IMR-90 (cell line): ENCODE measurements around the gene E2F4. TPM values are rescaled to one million over a fixed set of nuclear protein-coding genes. Genes with fewer than 3 reads are reported as not detected.

ENCODE experiments used
- ATAC-seq: fragments of 200-7000 bp; cut with Tn5 transposase; 2 replicates; pipeline ENCODE4 v1.9.1; 2020; ENCODE audit warnings: low read depth, mild to moderate bottlenecking, moderate library complexity
- BruUV-seq: library from RNA; stranded (reverse); fragments of 400-500 nt; replicated peaks from 2 replicates; lab custom pipeline; 2021; lab: Mats Ljungman, UMichigan
- CTCF ChIA-PET: fragments of 300-600 bp; formaldehyde crosslinking; extraction: SDS; loops from one replicate; lab custom pipeline; 2021; ENCODE audit warnings: antibody characterized with exemption; lab: Yijun Ruan, JAX
- POLR2A ChIA-PET: fragments of 300-600 bp; sonication (Branson Sonifier 250); formaldehyde crosslinking; loops from one replicate; lab custom pipeline; 2022; ENCODE audit warnings: antibody characterized with exemption; ENCODE audit not compliant: unreplicated experiment; lab: Charles Lee
- DNase-seq: peaks from one replicate; pipeline ENCODE4 v3.0.0; 2013
- H2AFZ ChIP-seq: replicated peaks from 2 replicates; pipeline ENCODE3; 2013; ENCODE audit warnings: low read length, mild to moderate bottlenecking; ENCODE audit not compliant: poor library complexity
- H2AK5ac ChIP-seq: 2 replicates; pipeline ENCODE4 v1.6.1; 2013; ENCODE audit warnings: low read depth, low read length, inconsistent platforms
- H2AK9ac ChIP-seq: replicated peaks from 2 replicates; pipeline ENCODE3; 2013; ENCODE audit warnings: mild to moderate bottlenecking, low read depth, low read length, moderate library complexity; ENCODE audit not compliant: poor library complexity
- H2BK120ac ChIP-seq: 2 replicates; pipeline ENCODE4 v1.6.1; 2013; ENCODE audit warnings: low read depth, low read length, inconsistent platforms
- H2BK15ac ChIP-seq: 3 replicates; pipeline ENCODE4 v1.6.1; 2013; ENCODE audit warnings: low read depth, low read length, inconsistent platforms
- H2BK20ac ChIP-seq: 2 replicates; pipeline ENCODE4 v1.6.1; 2013; ENCODE audit warnings: low read depth, mild to moderate bottlenecking, inconsistent platforms, low read length, moderate library complexity
- H2BK5ac ChIP-seq: 2 replicates; pipeline ENCODE4 v1.6.1; 2013; ENCODE audit warnings: mild to moderate bottlenecking, low read depth, low read length, inconsistent platforms; ENCODE audit not compliant: poor library complexity, severe bottlenecking
- H3K14ac ChIP-seq: replicated peaks from 2 replicates; pipeline ENCODE4 v1.6.1; 2013; ENCODE audit warnings: low read depth, low read length, inconsistent platforms
- H3K18ac ChIP-seq: 2 replicates; pipeline ENCODE4 v1.6.1; 2013; ENCODE audit warnings: low read depth, low read length, control low read depth
- H3K23ac ChIP-seq: 2 replicates; pipeline ENCODE4 v1.6.1; 2013; ENCODE audit warnings: low read depth, low read length, inconsistent platforms
- H3K27ac ChIP-seq: 2 replicates; pipeline ENCODE4 v1.5.1; 2013; ENCODE audit warnings: mild to moderate bottlenecking, control low read depth, low read length; ENCODE audit not compliant: insufficient read depth
- H3K27me3 ChIP-seq: 2 replicates; pipeline ENCODE4 v1.6.1; 2013; ENCODE audit warnings: low read length; ENCODE audit not compliant: control insufficient read depth, insufficient read depth
- H3K36me3 ChIP-seq: 2 replicates; pipeline ENCODE4 v1.6.1; 2013; ENCODE audit warnings: low read length, mixed read lengths; ENCODE audit not compliant: control insufficient read depth, insufficient read depth
- H3K4ac ChIP-seq: 2 replicates; pipeline ENCODE4 v1.6.1; 2013; ENCODE audit warnings: low read depth, low read length, inconsistent platforms
- H3K4me1 ChIP-seq: 2 replicates; pipeline ENCODE4 v1.6.1; 2013; ENCODE audit warnings: low read length, mixed read lengths; ENCODE audit not compliant: control insufficient read depth, insufficient read depth
- H3K4me2 ChIP-seq: 2 replicates; pipeline ENCODE4 v1.6.1; 2013; ENCODE audit warnings: low read depth, mild to moderate bottlenecking, control low read depth, low read length, moderate library complexity
- H3K4me3 ChIP-seq: 2 replicates; pipeline ENCODE4 v1.5.1; 2013; ENCODE audit warnings: low read depth, mild to moderate bottlenecking, control low read depth, low read length, moderate library complexity; ENCODE audit not compliant: insufficient read depth
- H3K56ac ChIP-seq: 2 replicates; pipeline ENCODE4 v1.6.1; 2013; ENCODE audit warnings: low read length, inconsistent platforms; ENCODE audit not compliant: insufficient read depth; ENCODE audit errors: extremely low read depth
- H3K79me1 ChIP-seq, 2 experiments: 2 replicates each; pipeline ENCODE4 v1.6.1; 2013; ENCODE audit warnings: low read length in 2 of 2, inconsistent platforms in 1 of 2, low read depth in 1 of 2
- H3K9ac ChIP-seq: 2 replicates; pipeline ENCODE4 v1.6.1; 2013; ENCODE audit warnings: low read depth, low read length, control low read depth
- H3K9me1 ChIP-seq: 2 replicates; pipeline ENCODE4 v1.6.1; 2013; ENCODE audit warnings: low read length, inconsistent platforms; ENCODE audit not compliant: insufficient read depth
- H3K9me3 ChIP-seq: 2 replicates; pipeline ENCODE4 v1.6.1; 2013; ENCODE audit warnings: low read length; ENCODE audit not compliant: control insufficient read depth, insufficient read depth
- H4K20me1 ChIP-seq: 2 replicates; pipeline ENCODE4 v1.6.1; 2013; ENCODE audit warnings: low read length, inconsistent platforms; ENCODE audit not compliant: insufficient read depth
- H4K5ac ChIP-seq: 2 replicates; pipeline ENCODE4 v1.6.1; 2013; ENCODE audit warnings: mild to moderate bottlenecking, low read depth, low read length, control low read depth
- H4K8ac ChIP-seq, 2 experiments: 2 replicates each; pipeline ENCODE4 v1.6.1; 2013; ENCODE audit warnings: low read depth in 2 of 2, low read length in 2 of 2, control low read depth in 1 of 2, inconsistent platforms in 1 of 2
- H4K91ac ChIP-seq: 2 replicates; pipeline ENCODE4 v1.6.1; 2013; ENCODE audit warnings: low read depth, low read length, inconsistent platforms; ENCODE audit not compliant: insufficient read depth
- FOS ChIP-seq: fragments of 150-350 bp; IDR thresholded peaks from 2 replicates; pipeline ENCODE4 v1.6.1; 2016; ENCODE audit warnings: low read depth, low read length
- MXI1 ChIP-seq: IDR thresholded peaks from 2 replicates; pipeline ENCODE4 v1.6.1; 2012; ENCODE audit warnings: low read depth, mild to moderate bottlenecking, low read length, moderate library complexity, borderline replicate concordance
- NFE2L2 ChIP-seq: fragments of 150-350 bp; IDR thresholded peaks from 2 replicates; pipeline ENCODE4 v1.6.1; 2016; ENCODE audit warnings: low read depth, mild to moderate bottlenecking, low read length
- RAD21 ChIP-seq: IDR thresholded peaks from 2 replicates; pipeline ENCODE4 v1.6.1; 2012; ENCODE audit warnings: low read length, improper control_type of control experiment
- WGBS, 2 experiments: methylation state at CpG; one replicate each; pipeline versions ENCODE4 v1.1.5 to v1.1.7; 2013; ENCODE audit warnings: missing lambda C conversion rate in 2 of 2; ENCODE audit not compliant: insufficient read length in 1 of 2; ENCODE audit errors: extremely low coverage in 2 of 2; 5-methylcytosine and 5-hydroxymethylcytosine counted together
- dilution Hi-C: fragments of 300-500 bp; cut with HindIII; formaldehyde crosslinking; loops from one replicate; pipeline ENCODE4 v1.14.3; 2018; ENCODE audit warnings: low sequenced_read_pairs; ENCODE audit not compliant: unreplicated experiment
- in situ Hi-C: fragments of 300-500 bp; cut with MboI; formaldehyde crosslinking; loops from 3 replicates; pipeline ENCODE4 v1.14.3; 2019; ENCODE audit warnings: low sequenced_read_pairs, inconsistent platforms, mixed read lengths
- intact Hi-C: fragments of 100-400 bp; cut with micrococcal nuclease; formaldehyde crosslinking; loops from 2 replicates; pipeline ENCODE4 v1.10.0; 2022
- polyA plus RNA-seq, 3 experiments: library from polyadenylated mRNA; depleted of rRNA; stranded (reverse); fragments of >200 nt; gene quantifications; 2 replicates each; pipeline ENCODE4 v1.2.3, GENCODE V29; 2012; ENCODE audit warnings: low replicate concordance in 1 of 3
- total RNA-seq: library from RNA; depleted of rRNA; stranded (reverse); fragments of >200 nt; gene quantifications from 2 replicates; pipeline ENCODE4 v1.2.3, GENCODE V29; 2012

The E2F4 gene
- total and polyA plus RNA-seq, 2 of the 4 experiments (the other 2 are of a cell fraction): 63.4 to 103 TPM

GRCh38 chr16:67181346-67181745, 10.6 kb upstream of the E2F4 start:
- Histone ChIP-seq H3K79me1 (peaks cover 25 to 42% of the 10 kb centered on the region in 2 experiments), H3K9me1 (peaks cover 10% of the 10 kb centered on the region), H3K27ac (peak overlapping the region; percentile 41; the same call in 1 of the 2 replicates), H2AFZ (no peak overlapping the region), H2BK5ac (peak overlapping the region; percentile 58), H3K14ac (peak overlapping the region; percentile 7), H2AK5ac (peak overlapping the region; percentile 89), H4K5ac (no peak overlapping the region), H4K91ac (peak overlapping the region; percentile 49), H3K4me2 (peak overlapping the region; percentile 26), H3K18ac (peak overlapping the region; percentile 23; the same call in 1 of the 2 replicates), H2BK15ac (0 out of 3 replicates have a peak overlapping the region, but pooled peaks have one; percentile 21), H3K56ac (no peak overlapping the region), H3K23ac (no peak overlapping the region), H3K4me1 (peaks cover 12% of the 10 kb centered on the region), H2BK20ac (0 out of 2 replicates have a peak overlapping the region, but pooled peaks have one; percentile 8), H2AK9ac (peak overlapping the region; percentile 83), H3K27me3 (no peaks in the 10 kb centered on the region), H4K8ac (peak overlapping the region in 1 of 2 experiments; percentile 40; a peak in 1 of 4 replicates), H3K4me3 (no peak overlapping the region), H3K9me3 (no peaks in the 10 kb centered on the region), H4K20me1 (peaks cover 33% of the 10 kb centered on the region), H3K36me3 (peaks cover 2% of the 10 kb centered on the region; the same call in 1 of the 2 replicates), H3K9ac (peak overlapping the region; percentile 15; the same call in 1 of the 2 replicates), H2BK120ac (peak overlapping the region; percentile 38; the same call in 1 of the 2 replicates), H3K4ac (peak overlapping the region; percentile 75)
- dilution Hi-C loops: no loop called here
- TF ChIP-seq NFE2L2: no peak
- no peak for TF ChIP-seq RAD21
- TF ChIP-seq FOS: peak; percentile 55; the same call in 1 of the 2 replicates
- TF ChIP-seq MXI1: peak; percentile 24; the same call in 1 of the 2 replicates
- intact Hi-C loops: loop anchor here (10.0 kb wide), 1 partner anchor 167 kb away; no protein-coding TSS in a partner anchor
- in situ Hi-C loops: no loop called here
- DNase-seq: peak; percentile 92
- BruUV-seq: no TSS peak
- WGBS, 2 experiments: 0% methylated on average over 1 of the region's 2 CpGs; no CpG with 5 or more reads in 1 of the 2 experiments
- ChIA-PET POLR2A (no interaction called here), CTCF (interaction anchor here (0.6 kb wide), 1 partner anchor 366 kb away, joined by 4 read pairs; no protein-coding TSS in a partner anchor)
- ATAC-seq: peak; percentile 7
